Activated T-cell treated with anti-CD3 and anti-CD28 coated beads for 24 hours (primary cell): ENCODE measurements around the gene C21orf91.
"Not testable (repeated sequence)": the region's sequence is repeated elsewhere in the genome, so short reads cannot be mapped to it uniquely, and the experiment has no call there.

ENCODE experiments used
- DNase-seq: peaks from one replicate; pipeline ENCODE4 v3.0.0-alpha.2; 2020; ENCODE audit warnings: low read depth

The C21orf91 gene

GRCh38 chr21:17777072-17777765 lies 41.9 kb downstream of the C21orf91 start:
- no peak for DNase-seq

- no peak for DNase-seq
Observed at GRCh38 chr21:17775431-17776126, 43.6 kb downstream of the C21orf91 start.

GRCh38 chr21:17775021-17775420 lies 44.1 kb downstream of the C21orf91 start:
- DNase-seq: not testable (repeated sequence)

- no peak for DNase-seq
Observed at GRCh38 chr21:17769447-17769845, 49.7 kb downstream of the C21orf91 start.

GRCh38 chr21:17768840-17769446 lies 50.2 kb downstream of the C21orf91 start:
- DNase-seq: no peak

- no peak for DNase-seq
Observed at GRCh38 chr21:17765207-17765606, 53.9 kb downstream of the C21orf91 start.

- no peak for DNase-seq
Observed at GRCh38 chr21:17763288-17764037, 55.7 kb downstream of the C21orf91 start.

- no peak for DNase-seq
Observed at GRCh38 chr21:17759511-17760178, 59.5 kb downstream of the C21orf91 start.

GRCh38 chr21:17758683-17759082 lies 60.5 kb downstream of the C21orf91 start:
- DNase-seq: no peak

- no peak for DNase-seq
Observed at GRCh38 chr21:17757671-17758070, 61.5 kb downstream of the C21orf91 start.

- DNase-seq: no peak
Observed at GRCh38 chr21:17753736-17754135, 65.4 kb downstream of the C21orf91 start.

GRCh38 chr21:17752171-17752570 lies 67.0 kb downstream of the C21orf91 start:
- no peak for DNase-seq

GRCh38 chr21:17746920-17747319 lies 72.2 kb downstream of the C21orf91 start:
- no peak for DNase-seq

GRCh38 chr21:17745086-17745485 lies 74.1 kb downstream of the C21orf91 start:
- no peak for DNase-seq

- no peak for DNase-seq
Observed at GRCh38 chr21:17742940-17743592, 76.1 kb downstream of the C21orf91 start.

- no peak for DNase-seq
Observed at GRCh38 chr21:17742181-17742580, 77.0 kb downstream of the C21orf91 start.
